BLaER1 (cell line): ENCODE measurements around the gene DCLK3.

Experiments used
- H3K27ac ChIP-seq: shearing (Covaris generic); formaldehyde crosslinking; 2 replicates; pipeline ENCODE4 v1.8.1; 2022
- H3K27me3 ChIP-seq: shearing (Covaris generic); formaldehyde crosslinking; 2 replicates; pipeline ENCODE4 v1.8.1; 2022
- H3K36me3 ChIP-seq: shearing (Covaris generic); formaldehyde crosslinking; 2 replicates; pipeline ENCODE4 v1.8.1; 2022
- H3K4me1 ChIP-seq: shearing (Covaris generic); formaldehyde crosslinking; 2 replicates; pipeline ENCODE4 v1.8.1; 2022
- H3K4me2 ChIP-seq: shearing (Covaris generic); formaldehyde crosslinking; 2 replicates; pipeline ENCODE4 v1.8.1; 2022
- H3K4me3 ChIP-seq: shearing (Covaris generic); formaldehyde crosslinking; 2 replicates; pipeline ENCODE4 v1.8.1; 2022
- H3K9ac ChIP-seq: shearing (Covaris generic); formaldehyde crosslinking; 2 replicates; pipeline ENCODE4 v1.8.1; 2022
- H3K9me3 ChIP-seq: shearing (Covaris generic); formaldehyde crosslinking; 2 replicates; pipeline ENCODE4 v1.8.1; 2022
- H4K20me1 ChIP-seq: shearing (Covaris generic); formaldehyde crosslinking; 2 replicates; pipeline ENCODE4 v1.8.1; 2022
- Cebpa-rat ChIP-seq: shearing (Covaris generic); IDR thresholded peaks from 2 replicates; pipeline ENCODE4 v1.8.1; 2022

The DCLK3 gene

GRCh38 chr3:36679384-36680200 is 84.8 kb downstream of the DCLK3 start:
- H3K4me1 ChIP-seq: peaks cover 12% of the 10 kb centered on the region
- no peak overlapping the region for H3K27ac ChIP-seq
- H3K4me2 ChIP-seq: no peak overlapping the region
- peaks cover 64% of the 10 kb centered on the region for H3K9me3 ChIP-seq
- no peaks in the 10 kb centered on the region for H3K27me3 ChIP-seq
- no peak for TF ChIP-seq Cebpa-rat
- H3K36me3 ChIP-seq: peaks cover 9% of the 10 kb centered on the region; the same call in 1 of the 2 replicates
- no peak overlapping the region for H3K9ac ChIP-seq
- H4K20me1 ChIP-seq: no peaks in the 10 kb centered on the region
- no peak overlapping the region for H3K4me3 ChIP-seq

- no peak overlapping the region for H3K4me2 ChIP-seq
These were observed 85.9 kb downstream of the DCLK3 start for GRCh38 chr3:36678216-36679013.

GRCh38 chr3:36677331-36678007 is 86.9 kb downstream of the DCLK3 start:
- Histone ChIP-seq H3K27ac (no peak overlapping the region), H3K4me2 (peak overlapping the region; percentile 33; the same call in 1 of the 2 replicates), H3K4me1 (peaks cover 12% of the 10 kb centered on the region), H3K9ac (no peak overlapping the region; the same call in 1 of the 2 replicates), H4K20me1 (no peaks in the 10 kb centered on the region), H3K27me3 (no peaks in the 10 kb centered on the region), H3K4me3 (no peak overlapping the region), H3K36me3 (peaks cover 9% of the 10 kb centered on the region; the same call in 1 of the 2 replicates), H3K9me3 (peaks cover 64% of the 10 kb centered on the region)
- no peak for TF ChIP-seq Cebpa-rat

More at GRCh38 chr3:36678216-36679013, 85.9 kb downstream of the DCLK3 start:
- no peak overlapping the region for H3K9ac ChIP-seq
- H4K20me1 ChIP-seq: no peaks in the 10 kb centered on the region
- no peaks in the 10 kb centered on the region for H3K27me3 ChIP-seq
- no peak for TF ChIP-seq Cebpa-rat
- no peak overlapping the region for H3K27ac ChIP-seq
- peaks cover 12% of the 10 kb centered on the region for H3K4me1 ChIP-seq
- H3K4me3 ChIP-seq: no peak overlapping the region
- H3K36me3 ChIP-seq: peaks cover 9% of the 10 kb centered on the region; the same call in 1 of the 2 replicates
- H3K9me3 ChIP-seq: peaks cover 64% of the 10 kb centered on the region

GRCh38 chr3:36674816-36675215 is 89.5 kb downstream of the DCLK3 start:
- Histone ChIP-seq H4K20me1 (no peaks in the 10 kb centered on the region), H3K27ac (no peak overlapping the region), H3K27me3 (no peaks in the 10 kb centered on the region), H3K4me1 (peaks cover 7% of the 10 kb centered on the region), H3K9ac (no peak overlapping the region), H3K4me3 (no peak overlapping the region), H3K36me3 (no peaks in the 10 kb centered on the region), H3K4me2 (no peak overlapping the region), H3K9me3 (peaks cover 39% of the 10 kb centered on the region)
- no peak for TF ChIP-seq Cebpa-rat

DNA sequence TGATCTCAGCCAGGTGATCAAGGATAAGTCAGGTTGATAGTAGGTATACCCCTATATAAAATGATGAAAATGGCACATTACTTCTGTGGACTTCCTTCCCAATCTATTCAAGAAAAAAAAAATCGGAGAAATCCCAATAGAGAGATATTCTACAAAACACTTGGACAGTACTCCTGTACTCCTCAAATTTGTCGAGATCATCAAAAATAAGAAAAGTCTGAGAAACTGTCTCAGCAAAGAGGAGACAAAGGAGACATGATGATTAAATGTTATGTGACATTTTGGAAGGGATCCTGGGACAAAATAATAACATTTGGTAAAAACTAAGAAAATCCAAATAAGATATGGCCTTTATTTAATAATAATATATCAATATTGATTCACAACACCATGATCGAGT is 94.6 kb downstream of the DCLK3 start:
- H3K4me1 ChIP-seq: 0 out of 2 replicates have a peak, but pooled peaks cover under 1% of the 10 kb centered on the region
- H3K27ac ChIP-seq: no peak overlapping the region
- H3K36me3 ChIP-seq: no peaks in the 10 kb centered on the region
- H3K4me2 ChIP-seq: no peak overlapping the region
- H3K4me3 ChIP-seq: no peak overlapping the region
- H3K27me3 ChIP-seq: no peaks in the 10 kb centered on the region
- H4K20me1 ChIP-seq: no peaks in the 10 kb centered on the region
- peaks cover 17% of the 10 kb centered on the region for H3K9me3 ChIP-seq
- no peak overlapping the region for H3K9ac ChIP-seq
- TF ChIP-seq Cebpa-rat: no peak

- Histone ChIP-seq H3K4me3 (no peak overlapping the region), H3K27ac (no peak overlapping the region), H3K9me3 (peaks cover 24% of the 10 kb centered on the region), H3K4me1 (peaks cover 7% of the 10 kb centered on the region; the same call in 1 of the 2 replicates), H4K20me1 (no peaks in the 10 kb centered on the region), H3K36me3 (no peaks in the 10 kb centered on the region), H3K4me2 (no peak overlapping the region), H3K9ac (no peak overlapping the region), H3K27me3 (no peaks in the 10 kb centered on the region)
- TF ChIP-seq Cebpa-rat: no peak
These were observed 98.2 kb downstream of the DCLK3 start for GRCh38 chr3:36666166-36666565.

- no peak overlapping the region for H3K4me2 ChIP-seq
These were observed 100.6 kb downstream of the DCLK3 start for GRCh38 chr3:36663666-36664291.

GRCh38 chr3:36662626-36663025 is 101.7 kb downstream of the DCLK3 start:
- H3K27ac ChIP-seq: no peak overlapping the region

More at GRCh38 chr3:36663666-36664291, 100.6 kb downstream of the DCLK3 start:
- H3K4me3 ChIP-seq: no peak overlapping the region
- no peaks in the 10 kb centered on the region for H4K20me1 ChIP-seq
- H3K9ac ChIP-seq: no peak overlapping the region
- no peaks in the 10 kb centered on the region for H3K27me3 ChIP-seq
- TF ChIP-seq Cebpa-rat: no peak
- H3K4me1 ChIP-seq: peaks cover 7% of the 10 kb centered on the region; the same call in 1 of the 2 replicates
- no peaks in the 10 kb centered on the region for H3K36me3 ChIP-seq
- H3K27ac ChIP-seq: no peak overlapping the region
- H3K9me3 ChIP-seq: peaks cover 24% of the 10 kb centered on the region

More at GRCh38 chr3:36662626-36663025, 101.7 kb downstream of the DCLK3 start:
- H4K20me1 ChIP-seq: no peaks in the 10 kb centered on the region
- H3K9me3 ChIP-seq: peaks cover 21% of the 10 kb centered on the region
- no peak overlapping the region for H3K4me2 ChIP-seq
- TF ChIP-seq Cebpa-rat: no peak
- H3K36me3 ChIP-seq: no peaks in the 10 kb centered on the region
- H3K9ac ChIP-seq: no peak overlapping the region
- no peaks in the 10 kb centered on the region for H3K27me3 ChIP-seq
- H3K4me1 ChIP-seq: peaks cover 7% of the 10 kb centered on the region; the same call in 1 of the 2 replicates
- no peak overlapping the region for H3K4me3 ChIP-seq
